NB4 (cell line): Measurements from ENCODE around the gene IDH3G.

Experiments used
- DNase-seq: peaks from one replicate; pipeline ENCODE4 v3.0.0; 2010; ENCODE audit warnings: low read depth
- H3K4me3 ChIP-seq: one replicate; pipeline ENCODE4 v1.5.1; 2011; ENCODE audit warnings: mild to moderate bottlenecking, low read depth, low read length, moderate library complexity
- MYC ChIP-seq: IDR thresholded peaks from 2 replicates; pipeline ENCODE4 v1.6.1; 2011; ENCODE audit warnings: low read depth, low read length
- POLR2A ChIP-seq: IDR thresholded peaks from 2 replicates; pipeline ENCODE4 v1.6.1; 2011; ENCODE audit warnings: mild to moderate bottlenecking; ENCODE audit not compliant: insufficient read length; ENCODE audit errors: extremely low read depth
- TF ChIP-seq, protein P1 (sequence below): IDR thresholded peaks from 2 replicates; pipeline ENCODE4 v1.6.1; 2011; ENCODE audit warnings: low read depth, low read length
- TF ChIP-seq, protein P2 (sequence below): IDR thresholded peaks from one replicate; pipeline ENCODE4 v1.5.1; 2012; ENCODE audit warnings: low read depth, low read length

The IDH3G gene

DNA sequence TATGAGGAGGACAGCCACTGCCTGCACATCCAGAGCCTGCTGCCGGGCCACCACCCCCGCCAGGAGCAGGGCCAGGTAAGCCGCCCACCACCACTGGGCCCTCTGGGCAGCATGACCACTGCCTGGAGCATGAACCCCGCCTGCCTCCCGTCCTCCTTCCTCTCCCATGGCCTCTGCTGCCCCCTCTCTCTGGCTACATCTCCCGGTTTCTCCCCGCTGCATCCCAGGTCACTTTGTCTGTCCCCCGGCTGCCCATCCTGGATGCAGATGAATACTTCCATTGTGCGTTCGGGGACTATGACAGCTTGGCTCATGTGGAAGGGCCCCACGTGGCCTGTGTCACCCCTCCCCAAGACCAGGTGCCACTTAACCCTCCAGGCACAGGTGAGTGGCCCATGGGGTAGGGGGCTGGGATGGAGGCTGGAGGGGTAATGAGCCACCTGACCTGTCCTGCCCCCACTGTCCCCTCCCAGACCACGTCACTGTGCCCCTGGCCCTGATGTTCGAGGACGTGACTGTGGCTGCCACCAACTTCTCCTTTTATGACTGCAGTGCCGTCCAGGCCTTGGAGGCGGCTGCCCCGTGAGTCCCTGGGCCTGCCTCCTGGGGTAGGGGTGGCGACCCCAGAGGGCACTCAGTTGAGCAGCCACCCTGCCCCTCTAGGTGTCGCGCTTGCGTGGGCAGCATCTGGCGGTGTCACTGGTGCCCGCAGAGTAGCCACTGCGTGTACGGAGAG lies 24.1 kb downstream of the IDH3G start:
- no peak overlapping the region for H3K4me3 ChIP-seq
- TF ChIP-seq, protein P1, sequence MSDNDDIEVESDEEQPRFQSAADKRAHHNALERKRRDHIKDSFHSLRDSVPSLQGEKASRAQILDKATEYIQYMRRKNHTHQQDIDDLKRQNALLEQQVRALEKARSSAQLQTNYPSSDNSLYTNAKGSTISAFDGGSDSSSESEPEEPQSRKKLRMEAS: no peak
- TF ChIP-seq POLR2A: no peak
- TF ChIP-seq, protein P2, sequence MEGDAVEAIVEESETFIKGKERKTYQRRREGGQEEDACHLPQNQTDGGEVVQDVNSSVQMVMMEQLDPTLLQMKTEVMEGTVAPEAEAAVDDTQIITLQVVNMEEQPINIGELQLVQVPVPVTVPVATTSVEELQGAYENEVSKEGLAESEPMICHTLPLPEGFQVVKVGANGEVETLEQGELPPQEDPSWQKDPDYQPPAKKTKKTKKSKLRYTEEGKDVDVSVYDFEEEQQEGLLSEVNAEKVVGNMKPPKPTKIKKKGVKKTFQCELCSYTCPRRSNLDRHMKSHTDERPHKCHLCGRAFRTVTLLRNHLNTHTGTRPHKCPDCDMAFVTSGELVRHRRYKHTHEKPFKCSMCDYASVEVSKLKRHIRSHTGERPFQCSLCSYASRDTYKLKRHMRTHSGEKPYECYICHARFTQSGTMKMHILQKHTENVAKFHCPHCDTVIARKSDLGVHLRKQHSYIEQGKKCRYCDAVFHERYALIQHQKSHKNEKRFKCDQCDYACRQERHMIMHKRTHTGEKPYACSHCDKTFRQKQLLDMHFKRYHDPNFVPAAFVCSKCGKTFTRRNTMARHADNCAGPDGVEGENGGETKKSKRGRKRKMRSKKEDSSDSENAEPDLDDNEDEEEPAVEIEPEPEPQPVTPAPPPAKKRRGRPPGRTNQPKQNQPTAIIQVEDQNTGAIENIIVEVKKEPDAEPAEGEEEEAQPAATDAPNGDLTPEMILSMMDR: no peak
- no peak for DNase-seq

DNA sequence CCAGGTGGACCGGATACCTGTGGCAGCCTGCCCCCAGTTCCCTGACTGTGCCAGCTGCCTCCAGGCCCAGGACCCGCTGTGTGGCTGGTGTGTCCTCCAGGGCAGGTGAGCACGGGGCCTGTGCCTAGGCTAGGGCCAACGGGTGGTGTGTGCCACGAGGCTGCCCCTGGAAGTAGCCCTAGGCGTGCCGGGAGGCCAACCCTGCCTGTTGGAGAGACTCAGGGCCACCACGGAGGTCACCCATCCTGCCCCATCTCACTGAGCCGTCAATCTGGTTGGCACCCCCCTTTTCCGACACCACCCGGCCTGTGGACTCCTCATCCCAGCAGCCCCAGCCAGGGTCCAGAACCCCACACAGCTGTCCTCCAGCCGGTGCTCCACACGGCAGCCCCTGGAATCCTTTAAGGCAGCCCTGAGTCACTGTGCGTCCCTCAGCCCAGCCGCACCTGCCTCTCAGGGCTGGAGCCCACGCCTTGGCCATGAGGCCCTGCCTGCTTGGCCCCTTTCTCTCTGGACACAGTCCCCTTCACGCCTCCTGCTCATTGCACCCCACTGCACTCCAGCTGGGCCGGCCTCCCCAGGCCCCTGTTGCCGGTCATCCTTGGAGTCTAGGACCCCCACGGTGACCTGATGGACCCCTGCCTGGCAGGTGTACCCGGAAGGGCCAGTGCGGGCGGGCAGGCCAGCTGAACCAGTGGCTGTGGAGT lies 24.9 kb downstream of the IDH3G start:
- no peak overlapping the region for H3K4me3 ChIP-seq
- no peak for DNase-seq
- TF ChIP-seq, protein P2: no peak
- TF ChIP-seq POLR2A (no peak), MYC (no peak)
- TF ChIP-seq, protein P1: no peak

DNA sequence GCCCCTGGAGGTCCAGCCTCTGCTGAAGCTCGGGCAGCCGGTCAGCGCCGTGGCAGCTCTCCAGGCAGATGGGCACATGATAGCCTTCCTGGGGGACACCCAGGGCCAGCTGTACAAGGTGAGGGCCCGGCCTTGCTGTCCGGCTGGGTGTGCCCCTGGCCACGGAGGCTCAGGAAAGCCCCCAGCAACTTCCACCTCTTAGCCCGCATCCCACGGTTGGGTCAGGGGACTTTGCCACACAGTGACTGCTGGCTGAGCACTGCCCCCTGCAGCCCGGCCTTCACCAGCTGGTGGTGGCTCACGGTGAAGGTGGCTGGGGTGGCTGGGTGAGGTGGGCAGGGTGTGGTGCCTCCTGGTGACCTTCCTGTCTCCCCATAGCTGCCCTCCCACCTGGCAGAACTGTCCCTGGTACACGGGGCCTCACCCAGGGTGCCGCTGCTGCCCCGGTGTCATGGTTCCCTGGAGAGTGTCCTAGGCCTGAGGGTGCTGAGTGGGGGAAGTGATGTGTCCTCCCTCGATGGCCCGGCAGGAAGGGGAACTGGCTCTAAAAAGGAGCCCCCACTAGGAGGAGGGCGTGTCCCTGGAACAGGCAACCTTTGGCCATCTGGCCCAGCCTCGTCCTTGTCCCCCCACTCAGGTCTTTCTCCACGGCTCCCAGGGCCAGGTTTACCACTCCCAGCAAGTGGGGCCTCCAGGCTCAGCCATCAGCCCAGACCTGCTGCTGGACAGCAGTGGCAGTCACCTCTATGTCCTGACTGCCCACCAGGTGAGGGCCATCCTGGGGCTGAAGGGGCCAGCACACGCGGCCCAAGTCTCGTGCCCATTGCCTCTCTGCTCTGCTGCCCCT lies 25.6 kb downstream of the IDH3G start:
- DNase-seq: no peak
- TF ChIP-seq, protein P1: no peak
- no peak for TF ChIP-seq POLR2A
- TF ChIP-seq, protein P2: peak; percentile 35
- no peak overlapping the region for H3K4me3 ChIP-seq

DNA sequence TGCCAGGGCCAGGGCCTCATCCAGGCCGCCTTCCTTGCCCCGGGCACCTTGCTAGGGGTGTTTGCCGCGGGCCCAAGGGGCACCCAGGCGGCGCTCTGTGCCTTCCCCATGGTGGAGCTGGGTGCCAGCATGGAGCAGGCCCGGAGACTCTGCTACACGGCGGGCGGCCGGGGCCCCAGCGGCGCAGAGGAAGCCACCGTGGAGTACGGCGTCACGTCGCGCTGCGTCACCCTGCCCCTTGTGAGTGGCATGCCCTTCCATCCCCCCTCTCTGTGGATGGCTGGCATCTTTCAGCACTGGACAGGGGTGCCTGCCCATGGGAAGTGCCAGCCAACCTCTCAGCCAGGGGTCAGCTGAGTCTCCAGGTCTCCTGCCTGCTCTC lies 26.5 kb downstream of the IDH3G start:
- H3K4me3 ChIP-seq: no peak overlapping the region
- DNase-seq: no peak
- TF ChIP-seq MYC (no peak), POLR2A (no peak)
- TF ChIP-seq, protein P1: no peak
- TF ChIP-seq, protein P2: no peak

DNA sequence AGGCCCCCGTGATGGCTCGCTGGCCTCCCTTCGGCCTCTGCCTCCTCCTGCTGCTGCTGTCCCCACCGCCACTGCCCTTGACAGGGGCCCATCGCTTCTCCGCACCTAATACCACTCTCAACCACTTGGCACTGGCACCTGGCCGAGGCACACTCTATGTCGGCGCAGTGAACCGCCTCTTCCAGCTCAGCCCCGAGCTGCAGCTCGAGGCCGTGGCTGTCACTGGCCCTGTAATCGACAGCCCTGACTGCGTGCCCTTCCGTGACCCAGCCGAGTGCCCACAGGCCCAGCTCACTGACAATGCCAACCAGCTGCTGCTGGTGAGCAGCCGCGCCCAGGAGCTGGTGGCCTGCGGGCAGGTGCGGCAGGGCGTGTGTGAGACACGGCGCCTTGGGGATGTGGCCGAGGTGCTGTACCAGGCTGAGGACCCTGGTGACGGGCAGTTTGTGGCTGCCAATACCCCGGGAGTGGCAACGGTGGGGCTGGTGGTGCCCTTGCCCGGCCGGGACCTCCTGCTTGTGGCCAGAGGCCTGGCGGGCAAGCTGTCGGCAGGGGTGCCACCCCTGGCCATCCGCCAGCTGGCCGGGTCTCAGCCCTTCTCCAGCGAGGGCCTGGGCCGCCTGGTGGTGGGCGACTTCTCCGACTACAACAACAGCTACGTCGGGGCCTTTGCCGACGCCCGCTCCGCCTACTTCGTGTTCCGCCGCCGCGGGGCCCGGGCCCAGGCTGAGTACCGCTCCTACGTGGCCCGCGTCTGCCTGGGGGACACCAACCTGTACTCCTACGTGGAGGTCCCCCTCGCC lies 27.1 kb downstream of the IDH3G start:
- TF ChIP-seq MYC (no peak), POLR2A (no peak)
- TF ChIP-seq, protein P1: no peak
- TF ChIP-seq, protein P2: no peak
- H3K4me3 ChIP-seq: no peak overlapping the region
- no peak for DNase-seq
